WTC11 (cell line): ENCODE results near the gene MAGI2. TPM values are rescaled to one million over a fixed set of nuclear protein-coding genes. Genes with fewer than 3 reads are reported as not detected.

ENCODE experiments used
- ATAC-seq: fragments of 200-7000 bp; cut with Tn5 transposase; 2 replicates; pipeline ENCODE4 v1.10.0; 2021; ENCODE audit warnings: mild to moderate bottlenecking, moderate library complexity
- CTCF ChIA-PET: fragments of 300-600 bp; sonication (Branson Sonifier 250); formaldehyde crosslinking; loops from one replicate; lab custom pipeline; 2021; ENCODE audit warnings: antibody characterized with exemption; lab: Charles Lee
- POLR2A ChIA-PET: fragments of 350-600 bp; sonication (Branson Sonifier 250); formaldehyde crosslinking; loops from one replicate; lab custom pipeline; 2021; ENCODE audit warnings: antibody characterized with exemption; lab: Charles Lee
- DNase-seq: peaks from one replicate; pipeline ENCODE4 v3.0.0; 2021; ENCODE audit warnings: low spot score
- H3K27ac Mint-ChIP-seq: 2 replicates; pipeline ENCODE4 v1.8.0; 2021; ENCODE audit warnings: mixed read lengths
- H3K27me3 Mint-ChIP-seq: 2 replicates; pipeline ENCODE4 v1.8.0; 2021; ENCODE audit warnings: low read depth, mild to moderate bottlenecking, moderate library complexity, mixed read lengths
- H3K36me3 Mint-ChIP-seq: 2 replicates; pipeline ENCODE4 v1.8.0; 2021; ENCODE audit warnings: mixed read lengths
- H3K4me1 Mint-ChIP-seq: 2 replicates; pipeline ENCODE4 v1.8.0; 2022; ENCODE audit warnings: mixed read lengths
- H3K4me3 Mint-ChIP-seq: 2 replicates; pipeline ENCODE4 v1.8.0; 2021; ENCODE audit warnings: mild to moderate bottlenecking, moderate library complexity, mixed read lengths
- H3K9me3 Mint-ChIP-seq: 2 replicates; pipeline ENCODE4 v1.8.0; 2021; ENCODE audit warnings: mixed read lengths
- ATF3 ChIP-seq: sonication (generic); formaldehyde crosslinking; conservative IDR thresholded peaks from 2 replicates; pipeline ENCODE4 v1.8.1; 2022; ENCODE audit warnings: mild to moderate bottlenecking, missing genetic modification reagents
- ATF6 ChIP-seq: sonication (generic); formaldehyde crosslinking; IDR thresholded peaks from 2 replicates; pipeline ENCODE4 v1.8.1; 2023; ENCODE audit warnings: mild to moderate bottlenecking, missing genetic modification reagents
- CREB1 ChIP-seq: sonication (generic); formaldehyde crosslinking; IDR thresholded peaks from 2 replicates; pipeline ENCODE4 v1.8.0; 2023; ENCODE audit warnings: mild to moderate bottlenecking, missing genetic modification reagents
- CREM ChIP-seq: sonication (generic); formaldehyde crosslinking; IDR thresholded peaks from 2 replicates; pipeline ENCODE4 v1.8.1; 2022; ENCODE audit warnings: mild to moderate bottlenecking, missing genetic modification reagents, moderate library complexity
- E2F5 ChIP-seq: sonication (generic); formaldehyde crosslinking; IDR thresholded peaks from 2 replicates; pipeline ENCODE4 v1.8.1; 2022; ENCODE audit warnings: mild to moderate bottlenecking, moderate library complexity, missing genetic modification reagents
- FOXJ3 ChIP-seq: sonication (generic); formaldehyde crosslinking; IDR thresholded peaks from 2 replicates; pipeline ENCODE4 v1.9.0; 2021; ENCODE audit warnings: missing genetic modification reagents, mild to moderate bottlenecking, borderline replicate concordance
- FOXK1 ChIP-seq: sonication (generic); formaldehyde crosslinking; IDR thresholded peaks from 2 replicates; pipeline ENCODE4 v1.8.0; 2022; ENCODE audit warnings: mild to moderate bottlenecking, moderate library complexity, missing genetic modification reagents
- FOXP1 ChIP-seq: sonication (generic); formaldehyde crosslinking; IDR thresholded peaks from 2 replicates; pipeline ENCODE4 v1.8.0; 2022; ENCODE audit warnings: missing genetic modification reagents, mild to moderate bottlenecking, moderate library complexity, borderline replicate concordance
- JAZF1 ChIP-seq: fragments of 250-450 bp; sonication (Bioruptor Pico); IDR thresholded peaks from 2 replicates; pipeline ENCODE4 v1.9.0; 2021; ENCODE audit warnings: moderate library complexity, mild to moderate bottlenecking, inconsistent platforms
- NR2C2 ChIP-seq: sonication (generic); formaldehyde crosslinking; IDR thresholded peaks from 2 replicates; pipeline ENCODE4 v1.8.0; 2022; ENCODE audit warnings: mild to moderate bottlenecking, missing genetic modification reagents
- RORB ChIP-seq: fragments of 250-450 bp; sonication (Bioruptor Pico); IDR thresholded peaks from 2 replicates; pipeline ENCODE4 v1.9.0; 2021; ENCODE audit warnings: mild to moderate bottlenecking
- SMAD4 ChIP-seq: sonication (generic); formaldehyde crosslinking; IDR thresholded peaks from 2 replicates; pipeline ENCODE4 v1.8.0; 2022; ENCODE audit warnings: mild to moderate bottlenecking, missing genetic modification reagents
- TCF7 ChIP-seq: sonication (generic); formaldehyde crosslinking; IDR thresholded peaks from 2 replicates; pipeline ENCODE4 v1.8.0; 2022; ENCODE audit warnings: mild to moderate bottlenecking, low read depth, missing genetic modification reagents, moderate library complexity
- TEAD1 ChIP-seq: sonication (generic); formaldehyde crosslinking; IDR thresholded peaks from 2 replicates; pipeline ENCODE4 v1.8.0; 2022; ENCODE audit warnings: mild to moderate bottlenecking, missing genetic modification reagents
- total RNA-seq: library from RNA; stranded (reverse); gene quantifications from 3 replicates; pipeline ENCODE4 v1.2.3, GENCODE V29; 2021
- TF ChIP-seq, protein P1 (sequence below): fragments of 250-450 bp; sonication (Bioruptor Pico); IDR thresholded peaks from 2 replicates; pipeline ENCODE4 v1.8.0; 2021; ENCODE audit warnings: mild to moderate bottlenecking
- TF ChIP-seq, protein P2 (sequence below): fragments of 250-450 bp; sonication (Bioruptor Pico); conservative IDR thresholded peaks from 2 replicates; pipeline ENCODE4 v1.9.0; 2021; ENCODE audit warnings: mild to moderate bottlenecking
- TF ChIP-seq, protein P3 (sequence below): sonication (generic); formaldehyde crosslinking; IDR thresholded peaks from 2 replicates; pipeline ENCODE4 v1.8.0; 2023; ENCODE audit warnings: mild to moderate bottlenecking, missing genetic modification reagents
- TF ChIP-seq, protein P4 (sequence below): fragments of 250-450 bp; sonication (Bioruptor Pico); IDR thresholded peaks from 2 replicates; pipeline ENCODE4 v2.1.2; 2022; ENCODE audit warnings: mild to moderate bottlenecking, moderate library complexity

Gene MAGI2
- total RNA-seq, 1 experiment from 2014 or later, result 26.6 TPM

- POLR2A ChIA-PET, result interaction anchor here (0.6 kb wide), 1 partner anchor 381 kb away, joined by 4 read pairs; no protein-coding TSS in a partner anchor
- peaks cover 29% of the 10 kb centered on the region for H3K4me1 Mint-ChIP-seq
- DNase-seq (no peak), ATAC-seq (no peak)
- H3K27ac Mint-ChIP-seq, result no peak overlapping the region
- H3K27me3 Mint-ChIP-seq, result no peaks in the 10 kb centered on the region
- no peak overlapping the region for H3K4me3 Mint-ChIP-seq
- peaks cover 10% of the 10 kb centered on the region for H3K36me3 Mint-ChIP-seq
- TF ChIP-seq, protein P1, sequence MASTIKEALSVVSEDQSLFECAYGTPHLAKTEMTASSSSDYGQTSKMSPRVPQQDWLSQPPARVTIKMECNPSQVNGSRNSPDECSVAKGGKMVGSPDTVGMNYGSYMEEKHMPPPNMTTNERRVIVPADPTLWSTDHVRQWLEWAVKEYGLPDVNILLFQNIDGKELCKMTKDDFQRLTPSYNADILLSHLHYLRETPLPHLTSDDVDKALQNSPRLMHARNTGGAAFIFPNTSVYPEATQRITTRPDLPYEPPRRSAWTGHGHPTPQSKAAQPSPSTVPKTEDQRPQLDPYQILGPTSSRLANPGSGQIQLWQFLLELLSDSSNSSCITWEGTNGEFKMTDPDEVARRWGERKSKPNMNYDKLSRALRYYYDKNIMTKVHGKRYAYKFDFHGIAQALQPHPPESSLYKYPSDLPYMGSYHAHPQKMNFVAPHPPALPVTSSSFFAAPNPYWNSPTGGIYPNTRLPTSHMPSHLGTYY, result no peak
- TF ChIP-seq, protein P2, sequence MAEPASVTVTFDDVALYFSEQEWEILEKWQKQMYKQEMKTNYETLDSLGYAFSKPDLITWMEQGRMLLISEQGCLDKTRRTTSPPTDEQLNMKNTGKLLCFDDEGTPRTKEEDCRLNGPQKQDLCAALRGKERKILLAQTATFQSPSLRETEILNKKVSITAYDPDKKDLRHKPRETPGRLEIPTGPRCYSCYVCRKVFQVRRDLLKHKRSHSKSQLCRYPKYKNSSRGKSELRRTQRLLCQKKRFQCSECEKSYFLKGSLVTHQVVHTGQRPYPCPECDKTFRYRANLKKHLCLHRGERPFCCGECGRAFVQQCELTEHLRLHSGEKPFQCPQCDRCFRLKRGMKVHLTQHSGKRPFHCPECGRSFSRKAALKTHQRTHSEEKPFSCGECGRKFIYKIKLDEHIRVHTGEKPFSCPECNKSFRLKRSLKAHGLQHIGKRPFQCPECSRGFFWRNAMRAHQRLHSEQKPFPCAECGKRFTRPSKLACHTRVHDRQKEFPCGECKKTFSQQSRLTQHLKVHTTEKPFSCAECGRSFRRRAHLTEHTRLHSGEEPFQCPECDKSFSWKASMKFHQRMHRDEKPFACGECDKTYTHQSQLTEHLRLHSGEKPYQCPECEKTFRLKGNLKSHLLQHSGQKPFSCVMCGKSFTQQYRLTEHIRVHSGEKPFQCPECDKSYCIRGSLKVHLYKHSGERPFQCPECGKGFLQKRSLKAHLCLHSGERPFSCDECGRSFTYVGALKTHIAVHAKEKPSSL, result no peak
- no peak for TF ChIP-seq ATF6 (CRISPR knock-in tag)
- TF ChIP-seq, protein P3, sequence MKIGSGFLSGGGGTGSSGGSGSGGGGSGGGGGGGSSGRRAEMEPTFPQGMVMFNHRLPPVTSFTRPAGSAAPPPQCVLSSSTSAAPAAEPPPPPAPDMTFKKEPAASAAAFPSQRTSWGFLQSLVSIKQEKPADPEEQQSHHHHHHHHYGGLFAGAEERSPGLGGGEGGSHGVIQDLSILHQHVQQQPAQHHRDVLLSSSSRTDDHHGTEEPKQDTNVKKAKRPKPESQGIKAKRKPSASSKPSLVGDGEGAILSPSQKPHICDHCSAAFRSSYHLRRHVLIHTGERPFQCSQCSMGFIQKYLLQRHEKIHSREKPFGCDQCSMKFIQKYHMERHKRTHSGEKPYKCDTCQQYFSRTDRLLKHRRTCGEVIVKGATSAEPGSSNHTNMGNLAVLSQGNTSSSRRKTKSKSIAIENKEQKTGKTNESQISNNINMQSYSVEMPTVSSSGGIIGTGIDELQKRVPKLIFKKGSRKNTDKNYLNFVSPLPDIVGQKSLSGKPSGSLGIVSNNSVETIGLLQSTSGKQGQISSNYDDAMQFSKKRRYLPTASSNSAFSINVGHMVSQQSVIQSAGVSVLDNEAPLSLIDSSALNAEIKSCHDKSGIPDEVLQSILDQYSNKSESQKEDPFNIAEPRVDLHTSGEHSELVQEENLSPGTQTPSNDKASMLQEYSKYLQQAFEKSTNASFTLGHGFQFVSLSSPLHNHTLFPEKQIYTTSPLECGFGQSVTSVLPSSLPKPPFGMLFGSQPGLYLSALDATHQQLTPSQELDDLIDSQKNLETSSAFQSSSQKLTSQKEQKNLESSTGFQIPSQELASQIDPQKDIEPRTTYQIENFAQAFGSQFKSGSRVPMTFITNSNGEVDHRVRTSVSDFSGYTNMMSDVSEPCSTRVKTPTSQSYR (CRISPR knock-in tag), result no peak
- TF ChIP-seq RORB (CRISPR knock-in tag), result no peak
- no peak for TF ChIP-seq FOXJ3 (CRISPR knock-in tag)
- TF ChIP-seq JAZF1, result no peak
- no peak for TF ChIP-seq FOXK1
- TF ChIP-seq TCF7 (CRISPR knock-in tag), result no peak
- no peak for TF ChIP-seq TEAD1 (CRISPR knock-in tag)
- TF ChIP-seq E2F5 (CRISPR knock-in tag), result no peak
- TF ChIP-seq NR2C2 (CRISPR knock-in tag), result no peak
- no peak for TF ChIP-seq CREB1 (CRISPR knock-in tag)
- TF ChIP-seq CREM (CRISPR knock-in tag), result no peak
- no peak for TF ChIP-seq SMAD4 (CRISPR knock-in tag)
- TF ChIP-seq, protein P4, sequence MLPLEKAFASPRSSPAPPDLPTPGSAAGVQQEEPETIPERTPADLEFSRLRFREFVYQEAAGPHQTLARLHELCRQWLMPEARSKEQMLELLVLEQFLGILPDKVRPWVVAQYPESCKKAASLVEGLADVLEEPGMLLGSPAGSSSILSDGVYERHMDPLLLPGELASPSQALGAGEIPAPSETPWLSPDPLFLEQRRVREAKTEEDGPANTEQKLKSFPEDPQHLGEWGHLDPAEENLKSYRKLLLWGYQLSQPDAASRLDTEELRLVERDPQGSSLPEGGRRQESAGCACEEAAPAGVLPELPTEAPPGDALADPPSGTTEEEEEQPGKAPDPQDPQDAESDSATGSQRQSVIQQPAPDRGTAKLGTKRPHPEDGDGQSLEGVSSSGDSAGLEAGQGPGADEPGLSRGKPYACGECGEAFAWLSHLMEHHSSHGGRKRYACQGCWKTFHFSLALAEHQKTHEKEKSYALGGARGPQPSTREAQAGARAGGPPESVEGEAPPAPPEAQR, result no peak
- no peak for TF ChIP-seq FOXP1 (CRISPR knock-in tag)
- TF ChIP-seq ATF3 (CRISPR knock-in tag), result no peak
- CTCF ChIA-PET, result no interaction called here
- H3K9me3 Mint-ChIP-seq, result no peaks in the 10 kb centered on the region
Observed at GRCh38 chr7:78501064-78501463, 952.4 kb downstream of the MAGI2 start.
